Measurements from ENCODE around the gene FANCC.

Gene FANCC

GRCh38 chr9:95242613-95243012, 74.9 kb downstream of the FANCC start:
- ChIA-PET CTCF (interaction anchor here (0.7 kb wide), 1 partner anchor 18 kb away, joined by 3 read pairs; no protein-coding TSS in a partner anchor), POLR2A (no interaction called here)
- no peak for DNase-seq (ENCODE audit: extremely low spot score)
- no peak for TF ChIP-seq SP1 (IDR thresholded peaks at IDR 0.05)
- TF ChIP-seq NFRKB (IDR thresholded peaks at IDR 0.05), result no peak
- TF ChIP-seq ARNT (IDR thresholded peaks at IDR 0.05), result no peak
- TF ChIP-seq CTBP1 (IDR thresholded peaks at IDR 0.05; ENCODE audit: borderline replicate concordance), result no peak
- TF ChIP-seq FOXM1 (IDR thresholded peaks at IDR 0.05; ENCODE audit: borderline replicate concordance), result no peak
- no peak for TF ChIP-seq TARDBP (IDR thresholded peaks at IDR 0.05)
- no peak for TF ChIP-seq ZNF384 (IDR thresholded peaks at IDR 0.05)
- no peak for TF ChIP-seq ELF4 (IDR thresholded peaks at IDR 0.05)
- TF ChIP-seq HDGF (IDR thresholded peaks at IDR 0.05; ENCODE audit: borderline replicate concordance), result no peak
- no peak for TF ChIP-seq FOXA1 (IDR thresholded peaks at IDR 0.05)
- TF ChIP-seq FOXK2 (IDR thresholded peaks at IDR 0.05), result no peak
- no peak for TF ChIP-seq BHLHE40 (IDR thresholded peaks at IDR 0.05; ENCODE audit: borderline replicate concordance)
- no peak for TF ChIP-seq SUZ12 (IDR thresholded peaks at IDR 0.05)
- TF ChIP-seq, protein P1, sequence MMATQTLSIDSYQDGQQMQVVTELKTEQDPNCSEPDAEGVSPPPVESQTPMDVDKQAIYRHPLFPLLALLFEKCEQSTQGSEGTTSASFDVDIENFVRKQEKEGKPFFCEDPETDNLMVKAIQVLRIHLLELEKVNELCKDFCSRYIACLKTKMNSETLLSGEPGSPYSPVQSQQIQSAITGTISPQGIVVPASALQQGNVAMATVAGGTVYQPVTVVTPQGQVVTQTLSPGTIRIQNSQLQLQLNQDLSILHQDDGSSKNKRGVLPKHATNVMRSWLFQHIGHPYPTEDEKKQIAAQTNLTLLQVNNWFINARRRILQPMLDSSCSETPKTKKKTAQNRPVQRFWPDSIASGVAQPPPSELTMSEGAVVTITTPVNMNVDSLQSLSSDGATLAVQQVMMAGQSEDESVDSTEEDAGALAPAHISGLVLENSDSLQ (IDR thresholded peaks at IDR 0.05), result no peak
- TF ChIP-seq L3MBTL2 (conservative IDR thresholded peaks at IDR 0.05), result no peak
- TF ChIP-seq LEF1 (IDR thresholded peaks at IDR 0.05; ENCODE audit: borderline replicate concordance), result no peak

DNA sequence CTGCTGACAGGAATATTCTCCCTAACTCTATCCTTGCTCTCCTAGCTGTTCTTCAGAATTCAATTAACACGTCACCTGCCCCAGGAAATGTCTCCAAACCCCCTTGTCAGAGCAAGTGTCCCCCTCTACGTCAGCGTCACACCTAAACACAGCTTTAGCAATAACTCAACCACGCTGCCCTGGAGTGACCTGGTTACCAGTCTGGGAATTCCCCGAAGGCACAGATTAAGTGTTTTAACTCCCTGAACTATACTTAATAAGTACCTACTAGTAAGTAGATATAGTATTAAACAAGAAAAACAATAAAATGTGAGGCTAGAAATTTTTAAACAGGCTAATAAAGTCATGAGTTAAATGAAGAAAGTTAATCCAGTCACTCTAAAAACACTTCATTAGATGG, 78.4 kb downstream of the FANCC start:
- no peak for DNase-seq (ENCODE audit: extremely low spot score)
- TF ChIP-seq FOXK2 (IDR thresholded peaks at IDR 0.05) (no peak), ELF4 (IDR thresholded peaks at IDR 0.05) (no peak), LEF1 (IDR thresholded peaks at IDR 0.05; ENCODE audit: borderline replicate concordance) (no peak), FOXM1 (IDR thresholded peaks at IDR 0.05; ENCODE audit: borderline replicate concordance) (no peak), BHLHE40 (IDR thresholded peaks at IDR 0.05; ENCODE audit: borderline replicate concordance) (no peak), HDGF (IDR thresholded peaks at IDR 0.05; ENCODE audit: borderline replicate concordance) (no peak), ARNT (IDR thresholded peaks at IDR 0.05) (no peak), NFRKB (IDR thresholded peaks at IDR 0.05) (no peak)
- POLR2A ChIA-PET, result no interaction called here
- CTCF ChIA-PET, result no interaction called here

GRCh38 chr9:95237336-95237735, 80.2 kb downstream of the FANCC start:
- POLR2A ChIA-PET, result no interaction called here
- no peak for DNase-seq (ENCODE audit: extremely low spot score)
- CTCF ChIA-PET, result no interaction called here
- TF ChIP-seq SP1 (IDR thresholded peaks at IDR 0.05) (no peak), ELF4 (IDR thresholded peaks at IDR 0.05) (no peak)

DNA sequence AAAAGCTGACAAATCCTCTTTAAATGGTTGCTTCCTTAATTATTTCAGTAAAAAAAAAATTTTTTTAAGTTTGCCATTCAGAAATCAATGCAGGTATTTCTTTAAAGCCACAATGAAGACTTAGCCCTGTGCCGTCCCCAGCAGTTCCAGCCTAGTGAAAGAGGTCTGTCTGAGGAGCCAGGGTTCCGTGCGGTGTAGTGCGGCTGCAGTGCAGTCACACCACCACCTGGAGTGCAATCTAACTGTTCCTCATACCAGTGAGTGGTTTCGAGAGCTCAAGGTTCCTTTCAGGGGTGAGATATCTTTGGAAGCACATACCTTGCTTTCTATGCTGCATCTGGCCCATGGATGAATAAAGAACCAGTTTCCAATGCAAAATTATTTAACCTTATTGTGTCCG, 87.5 kb downstream of the FANCC start:
- TF ChIP-seq LEF1 (IDR thresholded peaks at IDR 0.05; ENCODE audit: borderline replicate concordance) (no peak), FOXA1 (IDR thresholded peaks at IDR 0.05) (no peak), ELF4 (IDR thresholded peaks at IDR 0.05) (no peak), SUZ12 (IDR thresholded peaks at IDR 0.05) (no peak), SP1 (IDR thresholded peaks at IDR 0.05) (no peak), BHLHE40 (IDR thresholded peaks at IDR 0.05; ENCODE audit: borderline replicate concordance) (no peak), ARNT (IDR thresholded peaks at IDR 0.05) (no peak), NFRKB (IDR thresholded peaks at IDR 0.05) (no peak), HDGF (IDR thresholded peaks at IDR 0.05; ENCODE audit: borderline replicate concordance) (no peak), CTBP1 (IDR thresholded peaks at IDR 0.05; ENCODE audit: borderline replicate concordance) (no peak), L3MBTL2 (conservative IDR thresholded peaks at IDR 0.05) (no peak), FOXM1 (IDR thresholded peaks at IDR 0.05; ENCODE audit: borderline replicate concordance) (no peak), FOXK2 (IDR thresholded peaks at IDR 0.05) (no peak), TARDBP (IDR thresholded peaks at IDR 0.05) (no peak), ZNF384 (IDR thresholded peaks at IDR 0.05) (no peak)
- TF ChIP-seq, protein P1 (IDR thresholded peaks at IDR 0.05), result no peak
- POLR2A ChIA-PET, result no interaction called here
- no peak for DNase-seq (ENCODE audit: extremely low spot score)
- CTCF ChIA-PET, result no interaction called here

DNA sequence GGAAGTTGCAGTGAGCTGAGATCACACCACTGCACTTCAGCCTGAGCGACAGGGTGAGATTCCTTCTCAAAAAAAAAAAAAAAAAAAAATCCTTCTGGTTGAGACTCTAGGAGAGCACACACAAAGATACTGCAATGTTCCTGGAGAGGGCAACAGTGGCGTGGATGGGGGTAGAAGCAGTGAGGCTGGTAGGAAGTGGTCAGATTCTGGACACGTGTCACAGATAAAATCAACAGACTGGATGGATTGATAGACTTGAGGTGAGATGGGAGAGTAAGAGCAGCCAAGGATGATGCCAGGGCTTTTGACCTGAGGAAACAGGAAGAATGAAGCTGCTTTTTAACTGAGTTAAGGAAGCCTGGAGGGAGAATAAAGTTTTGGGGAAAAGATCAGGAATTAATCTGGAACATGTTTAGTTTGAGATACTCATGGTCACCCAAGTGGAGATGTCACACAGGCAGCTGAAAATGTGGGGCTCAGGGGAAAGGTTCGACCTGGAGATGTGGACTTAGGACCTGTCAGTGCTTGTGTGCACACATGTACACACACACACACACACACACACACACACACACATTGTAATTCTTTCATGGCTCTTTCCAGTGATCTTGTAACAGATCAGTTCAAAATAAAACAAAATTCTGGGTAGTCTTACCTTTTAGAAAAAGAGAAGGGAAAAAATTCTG, 88.1 kb downstream of the FANCC start:
- POLR2A ChIA-PET, result no interaction called here
- TF ChIP-seq NFRKB (IDR thresholded peaks at IDR 0.05) (no peak), ARNT (IDR thresholded peaks at IDR 0.05) (no peak), CTBP1 (IDR thresholded peaks at IDR 0.05; ENCODE audit: borderline replicate concordance) (no peak), ZNF384 (IDR thresholded peaks at IDR 0.05) (no peak), FOXK2 (IDR thresholded peaks at IDR 0.05) (no peak), SUZ12 (IDR thresholded peaks at IDR 0.05) (no peak)
- CTCF ChIA-PET, result no interaction called here
- no peak for DNase-seq (ENCODE audit: extremely low spot score)

- ChIA-PET CTCF (no interaction called here), POLR2A (no interaction called here)
- DNase-seq (ENCODE audit: extremely low spot score), result no peak
- TF ChIP-seq FOXM1 (IDR thresholded peaks at IDR 0.05; ENCODE audit: borderline replicate concordance), result no peak
- TF ChIP-seq TARDBP (IDR thresholded peaks at IDR 0.05), result no peak
- TF ChIP-seq, protein P1 (IDR thresholded peaks at IDR 0.05), result no peak
- TF ChIP-seq FOXK2 (IDR thresholded peaks at IDR 0.05), result no peak
- TF ChIP-seq HDGF (IDR thresholded peaks at IDR 0.05; ENCODE audit: borderline replicate concordance), result no peak
- TF ChIP-seq CTBP1 (IDR thresholded peaks at IDR 0.05; ENCODE audit: borderline replicate concordance), result no peak
- no peak for TF ChIP-seq ZNF384 (IDR thresholded peaks at IDR 0.05)
- TF ChIP-seq NFRKB (IDR thresholded peaks at IDR 0.05), result no peak
- no peak for TF ChIP-seq ARNT (IDR thresholded peaks at IDR 0.05)
- TF ChIP-seq SUZ12 (IDR thresholded peaks at IDR 0.05), result no peak
These were observed 90.6 kb downstream of the FANCC start for GRCh38 chr9:95226921-95227320.

Data from HEK293T (cell line).